ENCODE data around the gene ASB16.

Gene ASB16

GRCh38 chr17:44186307-44187130 lies 16.0 kb downstream of the ASB16 start, which contains the start of gene TMUB2:
Gene TMUB2, plus strand, starts transcription at chr17:44186972. Its CDS starts 737 bp downstream, at chr17:44187709.
- in situ Hi-C loops (cut with MboI; ENCODE audit: low sequenced_read_pairs) = no loop called here

- in situ Hi-C loops (cut with MboI; ENCODE audit: low sequenced_read_pairs) = no loop called here
Measured at GRCh38 chr17:44187131-44187899, 16.8 kb downstream of the ASB16 start.

- in situ Hi-C loops (cut with MboI; ENCODE audit: low sequenced_read_pairs) = no loop called here
Measured at GRCh38 chr17:44188576-44189403, 18.3 kb downstream of the ASB16 start.

- in situ Hi-C loops (cut with MboI; ENCODE audit: low sequenced_read_pairs) = no loop called here
Measured at GRCh38 chr17:44190481-44190880, 20.0 kb downstream of the ASB16 start.

- in situ Hi-C loops (cut with MboI; ENCODE audit: low sequenced_read_pairs) = no loop called here
Measured at GRCh38 chr17:44191369-44191768, 20.9 kb downstream of the ASB16 start.

GRCh38 chr17:44191941-44192496 lies 21.5 kb downstream of the ASB16 start:
- in situ Hi-C loops (cut with MboI; ENCODE audit: low sequenced_read_pairs) = no loop called here

- in situ Hi-C loops (cut with MboI; ENCODE audit: low sequenced_read_pairs) = no loop called here
Measured at GRCh38 chr17:44192750-44193149, 22.2 kb downstream of the ASB16 start.

GRCh38 chr17:44193326-44194084 lies 23.0 kb downstream of the ASB16 start:
- in situ Hi-C loops (cut with MboI; ENCODE audit: low sequenced_read_pairs) = no loop called here

- in situ Hi-C loops (cut with MboI; ENCODE audit: low sequenced_read_pairs) = no loop called here
Measured at GRCh38 chr17:44197107-44197506, 26.6 kb downstream of the ASB16 start.

- in situ Hi-C loops (cut with MboI; ENCODE audit: low sequenced_read_pairs) = no loop called here
Measured at GRCh38 chr17:44197980-44198720, 27.6 kb downstream of the ASB16 start.

- in situ Hi-C loops (cut with MboI; ENCODE audit: low sequenced_read_pairs) = no loop called here
Measured at GRCh38 chr17:44198721-44199552, 28.4 kb downstream of the ASB16 start.

- in situ Hi-C loops (cut with MboI; ENCODE audit: low sequenced_read_pairs) = loop anchor here (25.0 kb wide), 1 partner anchor 312 kb away; the partner anchor contains the start of gene GPATCH8
Measured at GRCh38 chr17:44199553-44200477, 29.3 kb downstream of the ASB16 start, which contains the start of gene ATXN7L3. Gene ATXN7L3, minus strand, starts transcription at chr17:44199884. Its CDS starts 1,814 bp downstream, at chr17:44198070.

GRCh38 chr17:44200478-44201155 lies 30.1 kb downstream of the ASB16 start:
- in situ Hi-C loops (cut with MboI; ENCODE audit: low sequenced_read_pairs) = loop anchor here (25.0 kb wide), 1 partner anchor 312 kb away; the partner anchor contains the start of gene GPATCH8

GRCh38 chr17:44202756-44203155 lies 32.3 kb downstream of the ASB16 start:
- in situ Hi-C loops (cut with MboI; ENCODE audit: low sequenced_read_pairs) = loop anchor here (25.0 kb wide), 1 partner anchor 310 kb away; the partner anchor contains the start of gene GPATCH8

- in situ Hi-C loops (cut with MboI; ENCODE audit: low sequenced_read_pairs) = loop anchor here (25.0 kb wide), 1 partner anchor 308 kb away; the partner anchor contains the start of gene GPATCH8
Measured at GRCh38 chr17:44203731-44204440, 33.4 kb downstream of the ASB16 start.

- in situ Hi-C loops (cut with MboI; ENCODE audit: low sequenced_read_pairs) = loop anchor here (25.0 kb wide), 1 partner anchor 308 kb away; the partner anchor contains the start of gene GPATCH8
Measured at GRCh38 chr17:44204441-44204882, 34.0 kb downstream of the ASB16 start.

Data from HL-60/S4 treated with phorbol 12-myristate 13-acetate at 8.2 ng/mL for 4 days and 3 days (cell line).